Pancreas (tissue), 10 donors: ENCODE data around the gene ODC1. TPM values are rescaled to one million over a fixed set of nuclear protein-coding genes. Genes with fewer than 3 reads are reported as not detected.

Experiments used
- ATAC-seq, 4 donors: fragments of 200-7000 bp; cut with Tn5 transposase; one replicate each; pipeline versions ENCODE4 v1.8.0 to v1.9.1; 2020; ENCODE audit warnings: mild to moderate bottlenecking in 4 of 4, moderate library complexity in 4 of 4
- DNase-seq, 6 donors: peaks; one replicate each; pipeline ENCODE4 v3.0.0-alpha.2; 2020
- FAIRE-seq: peaks from 2 replicates; lab custom pipeline; 2012; peaks lifted over from hg19 to GRCh38; lab: Jason Lieb, UNC
- H3K27ac ChIP-seq, 4 donors: fragments of 200-600 bp; sonication (generic); 1 replicate in 3 of 4; 2 replicates in 1 of 4; pipeline versions ENCODE4 v1.5.0 to v1.8.0; 2020
- H3K27me3 ChIP-seq, 4 donors: fragments of 200-600 bp; one replicate each; pipeline ENCODE4 v1.8.0; 2021
- H3K36me3 ChIP-seq, 3 donors: fragments of 200-600 bp; sonication (generic) in 1 of 3; one replicate each; pipeline versions ENCODE4 v1.5.0 to v1.8.0; 2020 to 2021
- H3K4me1 ChIP-seq, 3 donors: fragments of 200-600 bp; one replicate each; pipeline ENCODE4 v1.8.0; 2021
- H3K4me3 ChIP-seq, 4 donors: fragments of 200-600 bp; sonication (generic) in 2 of 4; one replicate each; pipeline versions ENCODE4 v1.5.0 to v1.8.0; 2020 to 2021
- H3K9me3 ChIP-seq, 4 donors: fragments of 200-600 bp; one replicate each; pipeline ENCODE4 v1.8.0; 2021
- CTCF ChIP-seq, 4 donors: fragments of 200-600 bp; sonication (generic) in 3 of 4; IDR thresholded peaks; one replicate each; pipeline versions ENCODE4 v1.5.0 to v1.8.0; 2021; ENCODE audit warnings: antibody characterized with exemption in 4 of 4
- WGBS, 2 donors: extraction: QIAGEN DNeasy Blood & Tissue Kit; methylation state at CpG; one replicate each; pipeline ENCODE4 v1.1.7; 2013; 5-methylcytosine and 5-hydroxymethylcytosine counted together
- intact Hi-C, 3 donors: fragments of 100-400 bp; cut with DNase I; formaldehyde crosslinking; loops; one replicate each; pipeline versions ENCODE4 v1.11.1 to v1.14.2; 2022
- polyA plus RNA-seq, 2 donors: library from polyadenylated mRNA; stranded (reverse); fragments of 200-250 nt; gene quantifications; one replicate each; pipeline ENCODE4 v1.2.3, GENCODE V29; 2013
- total RNA-seq, 6 donors: library from RNA; stranded (reverse); fragmentation: NEBNext Ultra II Directional in 4 of 6; extraction: Animal tissue kit (Norgen Biotek cat#: 25700) in 4 of 6; gene quantifications; one replicate each; pipeline versions ENCODE4 v1.2.1 to v1.2.4, GENCODE V29; 2021 to 2023
- donor health status: healthy with polysubstance abuse.
- donor health status: DM: no; HTN: no; CAD: no; lungs with moderate emphysema.
- donor health status: DM: no; HTN: no; CAD: no.
- donor health status: control.
- donor health status: control.
- donor health status: Bipolar disorder and iron deficiency.
- donor health status: DM: yes; HTN: yes; CAD: no.
- donor health status: DM: no; HTN: no; CAD: no.
- donor health status: DM: no; HTN: no; CAD: no.
- donor health status: DM: yes; HTN: yes; CAD: no.

Gene ODC1
- total and polyA plus RNA-seq, 8 donors = 9.3 to 52.2 (median 28.5) TPM

DNA sequence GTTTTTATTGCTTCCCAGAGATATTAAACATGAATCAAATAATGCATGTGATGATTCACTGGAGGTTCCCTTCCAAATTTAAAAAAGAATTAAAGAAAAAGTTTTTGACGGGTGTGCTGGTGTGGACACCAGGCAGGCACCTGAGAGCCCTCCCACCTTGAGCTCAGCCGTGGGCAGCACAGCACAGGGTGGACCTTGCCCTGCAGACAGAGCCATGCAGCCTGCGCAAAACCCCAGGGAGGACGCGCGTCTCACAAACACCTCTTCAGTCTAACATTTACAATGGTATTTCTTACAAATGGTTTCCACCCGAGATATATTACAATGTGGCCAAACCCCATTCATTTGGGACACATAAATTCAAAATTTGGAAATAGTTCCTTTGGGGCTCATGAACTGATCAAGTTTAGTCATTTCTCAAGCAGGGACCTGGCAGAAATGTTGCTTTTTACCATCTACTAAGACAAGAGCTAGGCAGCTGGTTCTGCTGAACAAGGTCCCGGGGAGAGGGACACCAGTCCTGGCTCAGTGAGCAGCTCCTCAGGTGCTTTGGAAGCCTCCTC lies 45.4 kb downstream of the ODC1 start:
- FAIRE-seq = no peak
- 83 to 95% methylated on average over 8 of the region's 8 CpGs for WGBS, 2 donors
- no peaks in the 10 kb centered on the region for H3K27me3 ChIP-seq
- DNase-seq = no peak
- no peak overlapping the region for H3K4me3 ChIP-seq
- no peak overlapping the region for H3K27ac ChIP-seq
- intact Hi-C loops = loop anchor here in 1 of 3 donors (10.0 kb wide), 1 partner anchor 128 kb away; no protein-coding TSS in a partner anchor
- no peak for ATAC-seq
- no peaks in the 10 kb centered on the region for H3K36me3 ChIP-seq
- peaks cover 12 to 26% (median 14%) of the 10 kb centered on the region in 3 donors for H3K4me1 ChIP-seq
- no peaks in the 10 kb centered on the region for H3K9me3 ChIP-seq
- no peak for TF ChIP-seq CTCF (IDR thresholded peaks at IDR 0.05)

GRCh38 chr2:10402062-10402585 lies 46.0 kb downstream of the ODC1 start:
- Histone ChIP-seq H3K4me3 (no peak overlapping the region), H3K36me3 (no peaks in the 10 kb centered on the region), H3K4me1 (peaks cover 12 to 20% (median 14%) of the 10 kb centered on the region in 3 donors), H3K9me3 (no peaks in the 10 kb centered on the region), H3K27me3 (no peaks in the 10 kb centered on the region), H3K27ac (no peak overlapping the region)
- no peak for DNase-seq
- no peak for FAIRE-seq
- 89 to 95% methylated on average over 14 of the region's 14 CpGs for WGBS, 2 donors
- intact Hi-C loops = loop anchor here in 1 of 3 donors (10.0 kb wide), 1 partner anchor 127 kb away; no protein-coding TSS in a partner anchor
- no peak for ATAC-seq
- TF ChIP-seq CTCF (IDR thresholded peaks at IDR 0.05) = no peak

- FAIRE-seq = no peak
- Histone ChIP-seq H3K27ac (no peak overlapping the region), H3K4me3 (no peak overlapping the region), H3K36me3 (no peaks in the 10 kb centered on the region), H3K27me3 (no peaks in the 10 kb centered on the region), H3K9me3 (no peaks in the 10 kb centered on the region), H3K4me1 (peaks cover 12 to 16% (median 14%) of the 10 kb centered on the region in 3 donors)
- DNase-seq = peak in 1 of 6 donors; percentile 65
- intact Hi-C loops = loop anchor here in 1 of 3 donors (10.0 kb wide), 1 partner anchor 126 kb away; no protein-coding TSS in a partner anchor
- 76 to 78% methylated on average over 21 of the region's 21 CpGs for WGBS, 2 donors
- TF ChIP-seq CTCF (IDR thresholded peaks at IDR 0.05) = no peak
- ATAC-seq = peak in 1 of 4 donors; percentile 6
Measured at GRCh38 chr2:10400978-10401951, 46.9 kb downstream of the ODC1 start.

DNA sequence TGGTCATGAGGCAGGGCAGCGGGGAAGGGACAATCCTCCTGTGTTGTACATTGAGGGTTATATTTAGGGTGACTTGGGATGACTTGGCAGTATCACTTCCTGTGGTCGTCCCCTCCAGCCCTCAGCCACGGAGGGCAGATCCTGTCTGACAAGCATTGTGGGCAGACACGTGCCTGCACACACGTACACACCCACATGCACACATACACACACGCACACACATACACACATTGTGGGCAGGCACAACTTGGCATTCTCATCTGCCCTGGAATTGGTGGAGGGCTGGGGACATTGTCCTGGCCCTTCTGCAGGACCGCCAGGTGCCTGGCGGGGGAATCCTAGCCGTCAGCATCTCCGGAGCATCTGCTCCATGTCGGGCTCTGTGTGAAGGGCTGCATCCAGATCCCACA lies 47.6 kb downstream of the ODC1 start:
- DNase-seq (peak in 1 of 6 donors; percentile 52), ATAC-seq (peak in 2 of 4 donors; percentile 33 to 52), FAIRE-seq (no peak)
- peaks cover 9 to 12% (median 9%) of the 10 kb centered on the region in 3 donors for H3K4me1 ChIP-seq
- TF ChIP-seq CTCF (IDR thresholded peaks at IDR 0.05) = no peak
- H3K9me3 ChIP-seq = no peaks in the 10 kb centered on the region
- no peak overlapping the region for H3K27ac ChIP-seq
- WGBS, 2 donors = 87 to 88% methylated on average over 11 of the region's 11 CpGs
- intact Hi-C loops = loop anchor here in 1 of 3 donors (10.0 kb wide), 1 partner anchor 126 kb away; no protein-coding TSS in a partner anchor
- H3K27me3 ChIP-seq = no peaks in the 10 kb centered on the region
- H3K4me3 ChIP-seq = no peak overlapping the region
- H3K36me3 ChIP-seq = no peaks in the 10 kb centered on the region
